Measurements from ENCODE around the gene ACTRT2. TPM values are rescaled to one million over a fixed set of nuclear protein-coding genes. Genes with fewer than 3 reads are reported as not detected.
A peak's percentile ranks its signal among the peaks of the same experiment; 100 is the strongest.

The ACTRT2 gene
- total RNA-seq, 1 donor from 2014 or later: not detected

DNA sequence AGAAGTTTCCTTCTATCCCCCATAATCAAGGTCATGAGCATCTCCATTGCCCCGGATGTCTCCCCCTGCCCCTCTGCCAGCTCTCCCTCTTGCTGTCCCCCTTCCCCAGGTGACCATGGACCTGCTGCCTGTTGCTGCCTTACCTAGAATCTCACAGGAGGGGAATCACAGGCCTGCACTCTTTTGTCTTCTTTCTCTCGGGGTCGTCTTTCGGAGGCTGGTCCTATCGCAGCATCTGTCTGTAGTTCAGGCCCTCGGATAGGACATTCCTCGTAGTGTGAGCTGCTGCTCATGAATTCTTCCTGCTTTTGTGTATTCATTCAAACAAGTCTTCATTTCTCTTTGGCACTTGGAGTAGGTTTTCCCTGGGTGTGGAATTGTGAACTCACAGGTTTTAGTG lies 39.9 kb upstream of the ACTRT2 start:
- Mint-ChIP-seq H3K9me3 (ENCODE audit: low read depth) (peaks cover 7% of the 10 kb centered on the region), H3K4me3 (ENCODE audit: unreplicated experiment) (no peak overlapping the region), H3K27ac (ENCODE audit: unreplicated experiment) (no peak overlapping the region), H3K4me1 (ENCODE audit: low read depth) (peaks cover 2% of the 10 kb centered on the region), H3K36me3 (ENCODE audit: low read depth) (no peaks in the 10 kb centered on the region), H3K27me3 (ENCODE audit: low read depth) (peaks cover 2% of the 10 kb centered on the region)
- no peak for DNase-seq (ENCODE audit: low spot score)
- TF ChIP-seq, protein P1, sequence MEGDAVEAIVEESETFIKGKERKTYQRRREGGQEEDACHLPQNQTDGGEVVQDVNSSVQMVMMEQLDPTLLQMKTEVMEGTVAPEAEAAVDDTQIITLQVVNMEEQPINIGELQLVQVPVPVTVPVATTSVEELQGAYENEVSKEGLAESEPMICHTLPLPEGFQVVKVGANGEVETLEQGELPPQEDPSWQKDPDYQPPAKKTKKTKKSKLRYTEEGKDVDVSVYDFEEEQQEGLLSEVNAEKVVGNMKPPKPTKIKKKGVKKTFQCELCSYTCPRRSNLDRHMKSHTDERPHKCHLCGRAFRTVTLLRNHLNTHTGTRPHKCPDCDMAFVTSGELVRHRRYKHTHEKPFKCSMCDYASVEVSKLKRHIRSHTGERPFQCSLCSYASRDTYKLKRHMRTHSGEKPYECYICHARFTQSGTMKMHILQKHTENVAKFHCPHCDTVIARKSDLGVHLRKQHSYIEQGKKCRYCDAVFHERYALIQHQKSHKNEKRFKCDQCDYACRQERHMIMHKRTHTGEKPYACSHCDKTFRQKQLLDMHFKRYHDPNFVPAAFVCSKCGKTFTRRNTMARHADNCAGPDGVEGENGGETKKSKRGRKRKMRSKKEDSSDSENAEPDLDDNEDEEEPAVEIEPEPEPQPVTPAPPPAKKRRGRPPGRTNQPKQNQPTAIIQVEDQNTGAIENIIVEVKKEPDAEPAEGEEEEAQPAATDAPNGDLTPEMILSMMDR (IDR thresholded peaks at IDR 0.05): no peak

DNA sequence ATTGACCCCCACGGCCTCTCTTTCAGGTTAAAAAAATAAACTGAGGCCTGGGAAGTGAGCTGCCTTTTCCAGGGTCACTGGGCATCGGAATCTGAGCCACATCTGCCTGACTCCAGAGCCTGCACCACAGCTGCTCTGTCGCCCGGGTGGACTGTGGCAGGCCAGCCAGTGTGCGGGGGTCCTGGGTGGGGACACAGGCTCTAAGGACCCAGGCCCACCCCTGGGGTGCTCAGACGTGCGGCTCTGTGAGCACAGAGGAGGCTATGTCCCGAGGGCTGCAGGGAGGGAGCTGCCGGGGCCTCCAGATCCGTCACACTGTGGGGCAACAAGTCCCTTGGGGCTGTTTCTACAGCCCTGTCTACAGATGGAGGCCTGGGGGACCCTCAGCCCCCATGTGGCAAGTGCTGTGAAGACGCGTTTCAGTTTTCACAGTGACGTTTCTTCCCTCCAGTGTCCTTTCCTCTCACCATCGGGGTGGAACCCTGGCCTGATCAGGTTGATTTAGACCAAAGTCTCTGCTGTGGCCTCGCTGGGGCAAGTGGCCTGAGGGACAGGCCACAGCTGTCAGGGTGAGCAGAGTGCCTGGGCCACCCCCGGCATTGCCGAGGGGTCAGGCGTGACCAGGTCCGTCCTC lies 39.2 kb upstream of the ACTRT2 start:
- Mint-ChIP-seq H3K27ac (ENCODE audit: unreplicated experiment) (no peak overlapping the region), H3K36me3 (ENCODE audit: low read depth) (no peaks in the 10 kb centered on the region), H3K4me1 (ENCODE audit: low read depth) (peaks cover 2% of the 10 kb centered on the region), H3K9me3 (ENCODE audit: low read depth) (peaks cover 8% of the 10 kb centered on the region), H3K4me3 (ENCODE audit: unreplicated experiment) (no peak overlapping the region), H3K27me3 (ENCODE audit: low read depth) (peaks cover 2% of the 10 kb centered on the region)
- TF ChIP-seq, protein P1 (IDR thresholded peaks at IDR 0.05): no peak
- peak; percentile 74 for DNase-seq (ENCODE audit: low spot score)

DNA sequence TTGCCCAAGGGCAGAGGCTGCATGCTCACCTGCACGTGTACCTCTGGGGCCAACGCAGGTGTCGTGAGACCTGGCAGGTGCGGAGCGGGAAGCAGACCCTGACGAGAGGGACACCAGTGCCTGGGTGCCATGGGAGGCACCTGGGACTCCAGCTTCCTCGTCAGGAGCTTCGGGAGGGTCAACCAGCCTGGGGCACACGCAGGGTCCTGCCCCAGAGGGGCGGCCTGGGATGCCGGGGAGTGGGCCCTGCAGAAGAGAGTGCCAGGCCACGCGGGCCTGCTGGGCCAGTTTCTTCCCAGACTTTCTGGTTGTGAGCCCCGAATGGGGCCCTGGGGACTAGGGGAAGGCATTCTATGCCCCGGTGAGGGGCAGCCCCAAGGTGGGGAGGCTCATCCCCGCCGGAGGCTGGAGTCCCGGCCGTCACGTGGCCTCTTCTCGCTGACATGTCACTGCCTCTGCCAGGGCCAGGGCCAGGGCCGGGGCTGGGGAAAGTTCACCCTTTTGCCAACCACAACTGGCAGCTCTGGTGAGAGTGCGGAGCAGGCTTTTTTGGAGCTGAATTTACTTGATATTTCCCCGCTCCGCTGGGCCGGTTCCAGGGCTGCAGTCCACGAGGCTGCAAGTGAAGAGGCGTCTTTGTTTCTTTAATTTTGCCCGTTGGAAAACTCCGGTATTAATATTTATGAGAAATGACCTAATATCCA lies 38.5 kb upstream of the ACTRT2 start:
- Mint-ChIP-seq H3K36me3 (ENCODE audit: low read depth) (no peaks in the 10 kb centered on the region), H3K4me3 (ENCODE audit: unreplicated experiment) (no peak overlapping the region), H3K27ac (ENCODE audit: unreplicated experiment) (no peak overlapping the region), H3K4me1 (ENCODE audit: low read depth) (peaks cover 2% of the 10 kb centered on the region), H3K9me3 (ENCODE audit: low read depth) (peaks cover 8% of the 10 kb centered on the region), H3K27me3 (ENCODE audit: low read depth) (peaks cover 2% of the 10 kb centered on the region)
- TF ChIP-seq, protein P1 (IDR thresholded peaks at IDR 0.05): no peak
- DNase-seq (ENCODE audit: low spot score): peak; percentile 90

DNA sequence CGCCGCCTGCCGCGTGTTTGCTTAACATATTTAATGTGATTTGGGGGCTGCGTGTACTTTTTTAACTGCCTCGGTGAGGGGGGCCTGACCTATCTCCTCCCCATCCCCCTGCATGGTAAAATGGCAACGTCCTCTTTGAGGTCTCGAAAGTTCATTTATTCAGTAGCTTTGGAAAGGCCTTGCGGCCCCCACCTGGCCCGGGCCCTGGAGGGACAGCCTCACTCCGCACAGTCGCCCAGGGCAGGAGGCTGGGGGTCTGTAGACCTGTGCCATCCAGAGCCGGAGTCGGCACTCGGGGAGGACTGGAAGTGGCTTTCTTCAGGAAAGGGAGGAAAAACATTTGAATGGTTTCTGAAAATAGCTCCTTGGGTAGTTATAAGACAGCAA lies 38.0 kb upstream of the ACTRT2 start:
- Mint-ChIP-seq H3K4me1 (ENCODE audit: low read depth) (peaks cover 2% of the 10 kb centered on the region), H3K36me3 (ENCODE audit: low read depth) (no peaks in the 10 kb centered on the region), H3K27ac (ENCODE audit: unreplicated experiment) (no peak overlapping the region), H3K4me3 (ENCODE audit: unreplicated experiment) (no peak overlapping the region), H3K27me3 (ENCODE audit: low read depth) (peaks cover 2% of the 10 kb centered on the region), H3K9me3 (ENCODE audit: low read depth) (peaks cover 8% of the 10 kb centered on the region)
- TF ChIP-seq, protein P1 (IDR thresholded peaks at IDR 0.05): no peak
- DNase-seq (ENCODE audit: low spot score): peak; percentile 61

GRCh38 chr1:2983706-2984398 lies 37.4 kb upstream of the ACTRT2 start:
- Mint-ChIP-seq H3K36me3 (ENCODE audit: low read depth) (no peaks in the 10 kb centered on the region), H3K4me1 (ENCODE audit: low read depth) (peaks cover 2% of the 10 kb centered on the region), H3K27ac (ENCODE audit: unreplicated experiment) (no peak overlapping the region), H3K27me3 (ENCODE audit: low read depth) (peaks cover 2% of the 10 kb centered on the region), H3K4me3 (ENCODE audit: unreplicated experiment) (no peak overlapping the region), H3K9me3 (ENCODE audit: low read depth) (peaks cover 8% of the 10 kb centered on the region)
- TF ChIP-seq, protein P1 (IDR thresholded peaks at IDR 0.05): no peak
- DNase-seq (ENCODE audit: low spot score): peak; percentile 72

Data from chondrocyte (in vitro differentiated cells).